Dedifferentiated amniotic fluid mesenchymal stem cell (primary cell): ENCODE measurements around the gene FJX1.
A peak's percentile ranks its signal among the peaks of the same experiment; 100 is the strongest.
"Not testable (repeated sequence)": the region's sequence is repeated elsewhere in the genome, so short reads cannot be mapped to it uniquely, and the experiment has no call there.

ENCODE experiments used
- DNase-seq: peaks from one replicate; pipeline ENCODE4 v3.0.0-alpha.2; 2016; ENCODE audit errors: extremely low spot score

Gene FJX1

DNA sequence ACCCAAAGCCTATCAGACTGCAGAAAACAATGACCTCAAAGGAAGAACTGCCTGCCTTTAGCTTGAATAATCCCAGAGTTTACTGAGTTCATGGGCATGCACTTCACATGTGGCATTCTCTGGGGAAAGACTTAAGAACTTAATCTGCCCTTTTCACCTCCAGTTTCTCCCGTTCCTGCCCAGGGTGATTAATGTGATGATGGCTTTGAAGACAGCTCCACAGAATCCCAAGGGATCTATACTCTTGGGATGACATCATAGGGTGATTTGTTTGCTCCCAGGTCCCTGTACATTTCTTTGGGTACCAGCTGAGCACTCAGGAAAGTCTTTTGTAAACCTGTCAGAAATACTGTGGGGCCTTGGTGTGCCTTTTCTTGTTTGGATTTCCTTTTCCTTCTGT is 14.0 kb downstream of the FJX1 start:
- DNase-seq: no peak

DNA sequence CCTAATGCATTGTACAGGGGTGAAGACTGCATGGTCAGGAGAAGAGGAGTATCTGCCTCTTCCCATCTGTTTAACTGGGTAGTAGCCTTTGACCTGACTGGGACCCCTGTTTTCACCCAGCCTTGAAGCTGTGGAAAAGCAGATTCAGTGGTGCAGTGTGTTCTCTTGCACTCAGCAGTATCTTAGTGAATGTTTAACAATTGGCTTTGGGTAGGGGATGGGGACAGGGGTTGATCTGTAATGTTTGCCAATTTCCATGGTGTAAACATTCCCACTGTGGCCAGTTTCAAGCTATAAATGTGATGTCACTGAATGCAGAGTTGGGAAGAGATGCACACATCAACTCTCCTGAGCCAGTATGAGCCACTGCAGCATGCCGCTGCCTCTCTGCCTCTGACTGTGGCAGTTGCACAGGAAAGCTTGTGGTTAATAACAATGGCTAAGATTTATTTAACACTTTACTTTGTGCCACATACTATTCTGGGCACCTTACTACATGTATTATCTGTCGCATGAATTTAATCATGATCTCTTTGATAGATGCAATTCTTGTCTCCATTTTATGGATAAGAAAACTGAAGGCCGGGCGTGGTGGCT is 15.7 kb downstream of the FJX1 start:
- DNase-seq: no peak

DNA sequence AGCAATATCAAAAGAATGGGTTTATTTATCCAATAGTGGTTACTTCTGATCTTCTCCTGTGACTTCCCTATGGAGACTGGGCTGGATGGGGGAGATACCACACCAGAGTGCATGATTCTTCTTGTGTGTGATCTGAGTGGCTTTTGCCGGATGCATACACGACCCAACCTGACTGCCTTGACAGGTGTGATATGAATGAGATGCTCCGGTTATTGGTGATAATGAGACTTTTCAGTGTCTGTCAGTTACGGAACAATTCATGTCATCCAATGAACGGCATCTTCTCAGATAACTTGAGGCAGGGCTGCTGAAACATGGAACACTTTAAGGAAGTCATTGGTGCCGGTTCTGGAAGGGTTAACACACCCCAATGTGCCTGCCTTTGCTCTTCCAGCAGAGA is 17.7 kb downstream of the FJX1 start:
- DNase-seq: no peak

DNA sequence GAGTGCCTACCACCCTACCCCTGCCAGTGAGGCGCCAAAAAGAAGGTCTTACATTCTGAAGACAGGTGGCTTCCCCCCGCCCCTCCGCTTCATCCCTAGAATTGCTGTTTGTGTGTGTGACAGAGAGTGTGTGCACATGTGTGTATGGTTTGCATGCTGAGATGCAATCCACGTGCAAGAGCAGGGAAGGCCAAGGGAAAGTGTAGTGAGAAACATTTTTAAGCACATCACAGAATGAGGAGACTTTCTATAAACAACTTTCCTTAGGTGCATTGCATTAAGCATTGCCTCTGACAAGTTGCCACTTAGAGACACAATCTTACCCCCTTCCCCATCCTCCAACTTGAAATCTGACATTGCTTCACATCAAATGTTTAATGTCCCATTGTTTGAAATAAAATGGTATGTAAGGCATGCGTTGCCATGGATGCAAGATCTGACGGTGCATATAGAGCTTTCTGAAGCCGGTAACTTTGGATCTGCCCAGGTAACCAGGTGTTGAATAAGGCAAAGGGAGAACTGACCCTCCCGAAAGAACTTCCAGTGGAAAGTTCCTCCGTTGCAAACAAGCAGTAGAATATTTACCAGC is 21.4 kb downstream of the FJX1 start:
- DNase-seq: no peak

DNA sequence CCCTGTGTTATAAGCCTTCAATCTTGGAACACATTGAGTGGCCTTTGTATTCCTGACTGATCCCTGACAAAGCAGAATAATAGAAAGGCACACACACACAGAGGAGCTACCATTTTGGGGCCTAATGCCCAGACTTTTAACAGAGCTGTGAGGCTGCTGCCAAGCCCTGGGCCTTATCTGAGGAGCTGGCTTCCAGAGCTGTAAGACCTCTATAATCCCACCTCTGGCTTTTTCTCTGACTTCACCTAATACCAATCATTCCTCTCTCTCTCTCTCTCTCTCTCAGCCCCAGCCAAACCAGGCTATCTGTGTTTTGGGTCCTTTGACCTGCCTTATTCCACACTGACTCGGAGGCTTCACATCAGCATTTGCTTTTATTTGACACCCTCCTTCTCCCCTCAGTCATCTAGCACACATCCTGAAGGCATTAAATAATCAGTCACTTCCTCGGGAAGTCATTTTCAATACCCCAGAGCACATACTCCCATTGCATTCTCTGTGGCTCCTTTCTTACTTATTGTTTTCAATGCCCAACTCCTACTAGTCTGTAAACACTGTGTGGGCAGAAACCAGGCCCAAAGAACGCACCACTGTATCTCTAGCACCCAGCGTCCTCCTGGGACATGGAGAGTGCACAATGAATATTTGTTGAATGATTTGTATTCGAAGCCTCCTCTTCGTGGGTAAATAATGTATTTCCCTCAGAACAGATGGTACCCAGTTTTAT is 23.1 kb downstream of the FJX1 start:
- DNase-seq: no peak

DNA sequence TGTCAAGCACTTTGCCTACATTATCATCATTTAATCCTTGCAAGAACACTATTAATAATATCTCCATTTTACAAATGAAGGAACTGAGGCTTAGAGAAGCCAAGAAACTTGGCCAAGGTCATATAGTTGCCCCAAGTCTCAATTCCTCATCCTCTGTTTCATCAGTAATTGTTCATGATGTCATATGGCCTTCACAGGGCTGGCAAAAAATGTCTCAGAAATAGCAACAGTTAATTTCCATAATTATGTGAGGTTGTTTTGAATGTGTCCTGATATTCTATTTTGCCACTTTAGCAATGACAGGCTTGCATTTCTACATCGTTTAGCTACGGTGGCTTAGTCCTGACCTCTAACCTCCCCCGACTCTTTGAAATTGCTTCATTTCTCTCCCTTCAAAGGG is 23.7 kb downstream of the FJX1 start:
- no peak for DNase-seq

DNA sequence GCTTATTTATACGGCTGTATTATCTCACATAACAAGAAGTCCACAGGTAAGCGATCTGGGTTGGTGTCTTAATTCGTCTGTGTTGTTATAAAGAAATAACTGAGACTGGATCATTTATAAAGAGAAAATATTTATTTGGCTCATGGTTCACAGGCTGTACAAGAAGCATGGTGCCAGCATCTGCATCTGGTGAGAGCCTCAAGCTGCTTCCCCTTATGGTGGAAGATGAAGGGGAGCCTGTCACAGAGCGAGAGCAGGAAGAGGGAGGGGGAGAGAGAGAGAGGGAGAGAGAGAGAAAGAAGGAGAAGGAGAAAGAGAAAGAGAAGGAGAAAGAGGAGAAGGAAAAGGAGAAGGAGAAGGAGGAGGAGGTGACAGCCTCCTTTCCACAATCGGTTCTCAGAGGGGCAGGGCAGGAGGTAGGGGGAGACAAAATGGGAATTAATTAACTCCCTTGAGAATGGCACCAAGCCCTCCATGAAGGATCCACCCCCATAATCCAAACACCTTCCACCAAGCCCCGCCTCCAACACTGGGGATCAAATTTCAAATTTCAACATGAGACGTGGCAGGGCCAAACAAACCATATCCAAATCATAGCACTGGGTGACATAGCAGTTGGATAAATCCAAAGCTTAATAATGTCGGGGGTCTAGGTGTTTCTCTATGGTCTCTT is 29.3 kb downstream of the FJX1 start:
- no peak for DNase-seq

DNA sequence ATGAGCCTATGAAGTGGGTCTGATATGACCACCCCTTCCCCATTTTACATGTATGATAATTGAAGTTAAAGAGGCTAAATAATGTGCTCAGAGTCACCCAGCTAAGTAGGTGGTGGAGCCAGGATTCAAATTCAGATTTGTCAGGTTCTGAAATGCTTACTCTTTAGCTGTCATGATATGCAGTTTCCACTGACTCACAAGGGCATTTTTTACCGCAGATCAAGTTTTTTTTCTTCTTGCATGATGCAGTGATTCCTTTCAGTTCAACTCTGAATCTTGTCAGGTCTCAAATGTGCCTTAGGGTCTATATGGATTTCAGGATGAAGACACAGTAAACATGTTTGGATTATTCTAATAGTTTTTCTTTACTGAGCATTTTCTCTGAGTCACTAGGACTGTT is 31.7 kb downstream of the FJX1 start:
- peak; percentile 47 for DNase-seq

DNA sequence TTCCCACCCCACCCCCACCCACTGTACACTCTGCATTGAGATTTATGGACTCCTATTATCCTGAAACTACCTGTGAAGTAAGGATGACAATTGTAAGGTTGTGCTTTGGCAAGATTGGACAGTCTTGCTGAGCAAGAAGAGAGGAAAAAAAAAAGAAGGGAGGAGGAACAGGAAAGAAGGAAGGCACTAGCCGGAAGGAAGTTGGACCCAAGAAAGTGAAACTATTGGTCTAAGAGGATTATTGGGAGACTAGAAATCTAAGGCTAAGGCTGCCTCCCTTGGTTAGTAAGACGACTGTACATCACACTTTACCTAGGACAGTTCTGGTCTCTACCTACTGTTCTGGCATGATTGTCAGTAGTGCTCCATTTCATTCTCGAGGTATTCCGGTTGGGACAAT is 32.2 kb downstream of the FJX1 start:
- no peak for DNase-seq

DNA sequence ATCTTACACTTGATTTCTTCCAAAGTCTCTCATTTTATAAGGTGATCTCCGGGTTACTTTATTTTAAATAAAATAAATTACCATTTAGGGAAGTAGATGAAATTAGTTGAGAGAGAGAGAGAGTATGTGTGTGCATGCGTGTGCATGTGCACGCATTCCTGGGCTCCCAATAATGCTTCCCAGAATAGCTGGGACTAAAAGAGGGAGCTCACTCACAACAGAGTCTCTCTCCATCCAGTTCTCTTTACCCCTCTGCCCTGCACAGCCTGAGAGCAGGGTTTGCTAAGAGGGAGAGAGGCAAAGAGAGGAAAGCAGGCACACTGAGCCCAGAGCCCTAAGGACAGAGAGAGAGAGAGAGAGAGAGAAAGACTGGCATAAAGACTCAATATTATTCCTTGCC is 33.0 kb downstream of the FJX1 start:
- no peak for DNase-seq

DNA sequence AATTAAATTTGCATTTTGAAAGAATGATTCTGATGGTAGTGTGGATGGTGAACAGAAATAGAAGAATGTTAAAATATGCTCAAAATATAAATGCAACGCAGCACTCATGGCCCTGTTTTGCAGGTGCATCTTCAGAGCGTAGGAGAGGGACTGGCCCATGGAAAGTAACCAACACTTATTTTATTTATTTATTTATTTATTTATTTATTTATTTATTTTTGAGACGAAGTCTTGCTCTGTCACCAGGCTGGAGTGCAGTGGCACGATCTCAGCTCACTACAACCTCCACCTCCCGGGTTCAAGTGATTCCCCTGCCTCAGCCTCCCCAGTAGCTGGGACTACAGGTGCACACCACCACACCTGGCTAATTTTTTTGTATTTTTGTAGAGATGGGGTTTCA is 34.5 kb downstream of the FJX1 start:
- not testable (repeated sequence) for DNase-seq

DNA sequence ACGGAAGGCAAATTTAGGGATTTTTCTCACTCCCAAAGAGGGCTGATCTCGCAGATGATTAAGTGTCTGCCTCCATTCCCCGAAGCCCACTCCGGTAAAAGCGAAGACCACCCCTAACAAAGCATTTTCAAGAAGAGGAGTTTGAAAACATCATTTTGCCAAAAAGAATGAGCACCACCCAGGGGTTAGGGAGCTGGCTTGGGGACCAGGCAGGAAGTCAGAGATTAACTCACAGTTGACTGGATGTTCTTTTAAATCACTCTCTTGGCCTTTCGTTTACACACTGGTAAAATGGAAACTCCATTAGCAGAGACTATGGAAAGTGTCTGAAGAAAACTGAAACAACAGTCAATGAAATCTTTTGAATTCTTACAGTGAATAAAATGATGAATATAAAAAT is 36.5 kb downstream of the FJX1 start:
- DNase-seq: no peak

DNA sequence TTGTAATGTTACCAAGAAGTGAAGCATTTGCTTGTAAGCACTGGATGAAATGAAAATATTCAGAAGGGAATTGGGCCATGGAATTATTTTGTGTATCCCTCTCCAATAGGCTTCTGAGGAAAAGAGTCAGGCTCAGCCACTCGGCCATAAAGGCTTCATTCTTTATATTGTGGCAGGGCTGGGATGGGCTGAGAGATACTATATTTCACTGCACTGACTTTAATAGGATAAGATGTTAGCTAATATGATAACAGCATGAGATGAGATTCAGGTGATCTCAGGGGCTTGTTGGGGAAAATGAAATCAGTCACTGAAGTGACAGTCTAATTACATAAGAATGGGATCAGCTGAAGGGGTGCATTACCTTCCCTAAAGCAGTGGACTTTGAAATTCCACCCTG is 37.0 kb downstream of the FJX1 start:
- DNase-seq: no peak

DNA sequence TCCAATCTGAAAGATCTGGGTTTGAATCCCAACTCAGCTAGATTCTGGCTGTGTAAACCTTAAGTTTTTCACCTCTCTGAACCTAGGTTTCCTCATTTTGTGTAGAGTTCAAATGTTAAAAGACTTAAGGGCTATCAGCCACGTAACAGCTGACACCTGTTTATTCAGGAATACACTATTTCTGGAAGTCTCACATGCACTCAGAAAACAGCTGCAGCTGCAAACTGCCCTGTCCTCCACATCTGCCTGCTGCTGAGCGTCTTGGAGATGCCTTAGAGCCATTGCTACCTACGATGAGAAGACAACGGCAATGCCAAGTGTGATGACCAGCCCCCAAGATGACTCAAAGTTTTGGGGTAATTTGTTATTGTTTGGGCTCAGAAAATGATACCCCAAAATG is 37.6 kb downstream of the FJX1 start:
- DNase-seq: no peak

DNA sequence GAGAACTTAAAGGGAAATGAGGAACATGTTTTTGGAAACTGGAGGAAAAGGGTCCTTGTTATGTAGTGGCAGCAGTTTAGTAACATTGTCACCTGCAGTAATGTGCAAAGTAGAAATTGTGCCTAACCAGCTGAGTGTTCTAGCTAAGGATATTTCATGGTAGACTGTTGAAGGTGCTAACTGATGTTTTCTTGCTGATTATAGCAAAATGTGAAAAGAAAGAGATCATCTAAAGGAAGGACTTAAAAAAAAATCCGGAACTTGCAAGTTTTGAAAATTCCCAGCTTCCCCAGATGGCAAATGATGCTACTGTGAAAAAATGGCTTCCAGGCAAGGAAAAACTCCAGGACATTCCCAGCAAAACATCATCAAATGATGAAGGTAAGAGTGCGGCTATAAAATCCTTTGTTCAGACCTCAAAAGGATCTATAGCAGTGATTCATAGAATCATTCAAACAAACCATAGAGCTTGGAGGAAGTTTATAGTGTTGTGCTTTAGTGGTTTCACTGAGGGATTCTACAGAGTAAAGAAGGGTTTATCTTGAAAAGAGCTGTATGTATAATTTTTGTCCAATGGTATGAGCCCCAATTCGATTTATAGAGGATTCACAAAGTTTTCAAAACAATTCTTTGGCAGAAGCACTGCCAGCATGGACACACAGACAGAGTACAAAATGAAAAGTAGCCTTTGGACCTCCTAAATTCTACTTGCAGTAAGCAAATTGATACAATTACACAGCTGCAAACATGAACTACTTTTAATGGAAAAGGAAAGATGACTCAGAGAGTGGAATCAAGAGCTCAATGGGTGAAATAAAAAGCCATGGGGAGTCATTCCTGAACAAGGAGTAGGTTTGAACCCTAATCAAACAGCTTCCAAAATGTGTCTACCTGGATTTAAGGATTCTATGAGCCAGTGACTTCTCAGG is 40.0 kb downstream of the FJX1 start:
- DNase-seq: no peak

DNA sequence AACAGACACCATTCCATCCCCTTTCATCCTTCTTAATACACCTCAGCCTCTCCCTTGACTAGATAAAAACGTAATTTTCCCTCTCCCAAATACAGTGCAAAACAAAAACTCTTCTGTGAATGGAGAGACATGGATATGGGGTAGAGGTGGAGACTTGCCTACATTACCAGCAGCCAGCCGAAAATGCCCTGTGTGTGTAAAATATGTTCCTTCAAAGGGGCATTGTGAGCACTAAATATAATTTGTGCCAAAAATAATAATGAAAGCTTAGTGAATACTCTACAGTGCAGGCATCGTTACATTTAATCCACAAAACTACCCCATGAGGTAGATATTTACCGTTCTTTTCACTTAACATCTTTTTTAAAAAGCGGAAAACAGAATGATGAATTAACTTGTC is 43.3 kb downstream of the FJX1 start:
- DNase-seq: no peak

DNA sequence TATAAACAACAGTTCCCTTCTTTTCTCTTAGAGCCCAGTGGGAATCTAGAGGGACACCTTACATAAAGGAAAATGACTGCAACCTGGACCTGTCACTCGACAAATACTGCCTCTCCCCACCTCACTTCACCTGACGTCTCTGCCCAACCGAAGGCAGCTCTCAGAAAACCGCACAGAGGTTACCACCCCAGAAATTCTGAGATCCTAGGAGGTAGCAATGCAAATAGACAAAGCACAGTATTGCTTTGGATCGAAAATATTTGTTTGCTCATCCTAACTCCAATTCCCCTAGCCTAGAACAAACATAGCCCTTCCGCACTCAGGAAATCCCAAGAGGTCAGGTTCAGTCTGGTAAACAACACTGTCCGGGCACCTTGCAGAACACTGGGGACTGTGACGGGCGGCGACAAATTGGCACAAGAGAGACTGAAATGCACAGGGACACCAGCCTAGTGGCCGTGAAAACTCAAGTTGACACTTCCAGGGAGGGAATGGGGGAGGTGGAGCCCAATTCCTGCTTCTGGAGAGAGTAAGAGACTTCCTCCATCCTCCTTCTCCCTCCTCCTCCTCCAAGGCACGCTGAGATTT is 43.9 kb downstream of the FJX1 start:
- DNase-seq: no peak

DNA sequence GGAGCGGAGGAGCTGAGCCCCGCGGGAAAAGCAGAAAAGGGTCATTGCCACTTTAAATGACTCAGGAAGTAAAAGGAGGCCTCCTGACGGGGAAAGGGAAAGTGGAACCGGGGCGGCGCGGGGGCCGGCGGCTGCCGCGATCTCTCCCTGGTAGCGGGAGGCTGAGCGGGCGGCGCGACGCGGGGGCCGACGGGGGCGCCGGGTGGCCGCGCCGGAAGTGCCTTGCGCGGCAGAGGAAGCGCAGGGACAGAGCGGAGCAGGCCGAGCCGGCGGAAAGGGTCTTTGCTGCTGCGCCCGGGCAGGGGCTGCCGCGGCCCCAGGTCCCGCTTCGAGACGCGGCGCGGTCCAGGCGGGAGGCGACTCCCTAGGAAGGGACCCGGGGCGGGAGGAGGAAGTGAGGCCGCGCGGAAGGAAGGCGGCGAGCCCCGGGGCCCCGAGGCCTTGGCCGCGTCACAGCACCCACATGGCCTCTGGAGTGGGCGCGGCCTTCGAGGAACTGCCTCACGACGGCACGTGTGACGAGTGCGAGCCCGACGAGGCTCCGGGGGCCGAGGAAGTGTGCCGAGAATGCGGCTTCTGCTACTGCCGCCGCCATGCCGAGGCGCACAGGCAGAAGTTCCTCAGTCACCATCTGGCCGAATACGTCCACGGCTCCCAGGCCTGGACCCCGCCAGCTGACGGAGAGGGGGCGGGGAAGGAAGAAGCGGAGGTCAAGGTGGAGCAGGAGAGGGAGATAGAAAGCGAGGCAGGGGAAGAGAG is 44.6 kb downstream of the FJX1 start, which contains the start of gene TRIM44:
Gene TRIM44 (plus strand): TSS at position 127 of the 759 bp plus-strand sequence. CDS start 337 bp downstream, at position 464.
- DNase-seq: peak; percentile 86

DNA sequence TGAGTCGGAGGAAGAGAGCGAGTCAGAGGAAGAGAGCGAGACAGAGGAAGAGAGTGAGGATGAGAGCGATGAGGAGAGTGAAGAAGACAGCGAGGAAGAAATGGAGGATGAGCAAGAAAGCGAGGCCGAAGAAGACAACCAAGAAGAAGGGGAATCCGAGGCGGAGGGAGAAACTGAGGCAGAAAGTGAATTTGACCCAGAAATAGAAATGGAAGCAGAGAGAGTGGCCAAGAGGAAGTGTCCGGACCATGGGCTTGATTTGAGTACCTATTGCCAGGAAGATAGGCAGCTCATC is 45.1 kb downstream of the FJX1 start:
- DNase-seq: no peak

DNA sequence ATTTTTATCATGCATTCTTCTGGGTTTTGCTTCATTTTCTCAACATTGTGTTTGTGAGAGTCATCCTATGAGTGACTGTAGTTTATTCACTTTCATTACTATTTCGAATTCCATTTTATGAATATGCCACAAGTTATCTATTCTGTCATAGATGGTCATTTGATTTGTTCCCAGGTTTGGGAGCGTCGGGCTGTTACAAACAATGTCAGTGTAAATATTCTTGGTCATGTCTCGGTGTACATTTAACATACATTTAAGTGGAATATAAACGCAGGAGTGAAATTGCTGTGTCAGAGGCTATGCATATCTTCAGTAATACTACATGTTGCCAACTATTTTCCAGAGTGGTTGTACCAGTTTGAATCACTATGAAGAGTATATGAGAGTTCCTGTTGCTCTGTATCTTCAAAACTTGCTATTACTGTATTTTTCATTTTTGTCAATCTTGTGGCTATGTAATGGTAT is 46.7 kb downstream of the FJX1 start:
- DNase-seq: no peak

DNA sequence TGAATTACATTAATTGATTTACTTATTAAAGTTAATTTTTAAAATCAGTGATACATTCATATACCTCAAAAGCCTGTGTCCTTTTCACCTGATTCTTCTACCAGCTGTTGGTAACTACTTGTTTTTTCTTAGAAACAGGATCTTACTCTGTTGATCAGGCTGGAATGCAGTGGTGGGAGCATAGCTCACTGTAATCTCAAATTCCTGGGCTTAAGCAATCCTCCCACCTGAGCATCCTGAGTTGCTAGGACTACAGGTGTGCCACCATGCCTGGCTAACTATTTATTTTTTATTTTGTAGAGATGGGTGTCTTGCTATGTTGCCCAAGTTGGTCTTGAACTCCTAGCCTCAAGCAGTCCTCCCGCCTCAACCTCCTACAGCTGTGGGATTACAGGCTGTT is 49.0 kb downstream of the FJX1 start:
- DNase-seq: no peak
